ENCODE results near the gene PLEKHM1.

The PLEKHM1 gene

DNA sequence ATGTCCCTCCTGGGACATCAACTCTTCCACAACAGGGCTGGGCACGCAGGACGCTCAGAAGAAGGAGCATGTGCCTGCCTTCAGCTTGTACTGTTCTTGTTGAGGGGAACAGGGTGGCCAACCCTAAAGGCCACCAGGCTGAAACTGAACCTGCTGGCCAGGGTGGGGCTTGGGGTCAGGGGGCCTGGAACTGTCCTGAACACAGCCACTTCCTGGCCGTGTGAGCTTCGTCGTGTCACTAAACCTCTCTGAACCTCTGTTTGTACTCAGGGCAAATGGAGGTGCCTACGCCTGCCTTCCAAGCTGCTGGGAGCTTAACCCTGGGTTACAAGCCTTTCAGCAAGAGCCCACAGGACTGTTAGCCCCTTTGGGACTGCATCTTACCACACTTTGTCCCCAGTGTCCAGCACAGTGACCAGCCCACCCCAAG, 64.5 kb downstream of the PLEKHM1 start:
- no peaks in the 10 kb centered on the region for H3K27me3 ChIP-seq (replicated peaks in 2 of 5; ENCODE audit: control insufficient read depth in 4 of 5, insufficient read depth in 5 of 5, low read length in 4 of 5)
- peaks cover 0 to 15% (median 1%) of the 10 kb centered on the region in 4 experiments for H3K36me3 ChIP-seq (ENCODE audit: control insufficient read depth in 4 of 4, insufficient read depth in 4 of 4, low read length in 3 of 4)
- H3K9me3 ChIP-seq (ENCODE audit: control extremely low read depth in 1 of 5, control insufficient read depth in 4 of 5, insufficient read depth in 2 of 5, low read depth in 1 of 5, low read length in 4 of 5), result no peaks in the 10 kb centered on the region
- POLR2A ChIA-PET, result interaction anchor here (0.5 to 0.6 kb wide), 2 partner anchors 35 to 358 kb away, joined by 4 to 6 read pairs; partner anchors contain the start of gene CRHR1
- CTCF ChIA-PET, result interaction anchor here (0.7 to 7.8 kb wide), 8 partner anchors 8 to 43 kb away, joined by 3 to 123 read pairs (median 8); no protein-coding TSS in a partner anchor
- no peak for DNase-seq
- peak overlapping the region in 3 of 7 experiments; percentile 36 to 68 (median 53) for H3K4me3 ChIP-seq (ENCODE audit: control insufficient read depth in 1 of 7, extremely low read depth in 1 of 7, insufficient read depth in 4 of 7, low read depth in 2 of 7, low read length in 6 of 7)
- H3K27ac ChIP-seq (ENCODE audit: insufficient read depth in 1 of 2, low read depth in 1 of 2, low read length in 2 of 2, poor library complexity in 1 of 2, severe bottlenecking in 2 of 2), result no peak overlapping the region
- 60% methylated on average over 6 of the region's 6 CpGs for WGBS (ENCODE audit: insufficient coverage)
- peaks cover 4 to 71% (median 53%) of the 10 kb centered on the region in 4 experiments for H3K4me1 ChIP-seq (ENCODE audit: control extremely low read depth in 1 of 4, control insufficient read depth in 4 of 4, insufficient read depth in 4 of 4, low read length in 3 of 4)

DNA sequence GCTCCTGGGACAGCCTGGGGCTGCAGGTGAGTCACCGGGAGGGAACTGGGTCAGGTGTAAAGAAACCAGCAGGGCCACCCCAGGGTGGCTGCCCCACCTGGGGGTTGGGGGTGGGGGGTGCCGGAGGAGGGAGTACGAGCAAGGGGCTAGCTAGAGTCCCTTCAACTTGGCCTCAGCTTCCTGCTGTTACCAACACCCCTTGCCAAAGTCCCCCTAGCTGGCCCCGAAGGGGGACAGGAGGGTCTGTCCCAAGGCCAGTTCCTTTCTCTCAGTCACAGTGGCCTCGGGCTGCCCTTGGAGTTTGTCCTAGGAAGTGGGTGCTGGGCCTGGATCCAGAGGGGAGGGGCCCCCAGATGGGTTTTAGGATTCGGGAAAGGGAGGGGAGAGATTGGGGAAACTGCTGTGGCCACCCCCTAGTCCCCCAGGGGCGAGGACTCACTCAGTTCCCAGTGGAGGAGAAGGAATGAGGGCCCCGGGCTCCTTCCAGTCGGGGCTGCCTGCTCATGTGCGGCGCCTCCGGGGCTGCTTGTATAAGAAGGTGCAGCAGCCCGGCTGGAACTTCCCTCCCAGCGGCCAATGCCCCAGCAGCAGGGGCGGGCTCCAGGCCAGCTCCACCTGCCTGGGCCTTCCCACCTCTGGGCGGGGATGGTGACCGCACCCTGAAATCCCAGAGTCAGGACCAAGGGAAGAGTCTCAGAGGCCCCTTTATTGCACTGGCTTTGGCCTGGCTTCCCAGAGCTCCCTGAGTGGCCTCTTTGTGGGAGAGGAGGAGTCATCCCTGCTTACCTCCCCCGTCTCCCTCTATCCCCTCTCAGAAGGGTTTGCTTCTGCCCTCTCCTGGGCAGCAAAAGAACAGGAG, 65.2 kb downstream of the PLEKHM1 start:
- Histone ChIP-seq H3K27me3 (replicated peaks in 2 of 5; ENCODE audit: control insufficient read depth in 4 of 5, insufficient read depth in 5 of 5, low read length in 4 of 5) (no peaks in the 10 kb centered on the region), H3K27ac (ENCODE audit: insufficient read depth in 1 of 2, low read depth in 1 of 2, low read length in 2 of 2, poor library complexity in 1 of 2, severe bottlenecking in 2 of 2) (peak overlapping the region in 1 of 2 experiments; percentile 68), H3K4me1 (ENCODE audit: control extremely low read depth in 1 of 4, control insufficient read depth in 4 of 4, insufficient read depth in 4 of 4, low read length in 3 of 4) (peaks cover 4 to 64% (median 46%) of the 10 kb centered on the region in 4 experiments), H3K9me3 (ENCODE audit: control extremely low read depth in 1 of 5, control insufficient read depth in 4 of 5, insufficient read depth in 2 of 5, low read depth in 1 of 5, low read length in 4 of 5) (no peaks in the 10 kb centered on the region), H3K36me3 (ENCODE audit: control insufficient read depth in 4 of 4, insufficient read depth in 4 of 4, low read length in 3 of 4) (peaks cover 0 to 15% (median 1%) of the 10 kb centered on the region in 4 experiments), H3K4me3 (ENCODE audit: control insufficient read depth in 1 of 7, extremely low read depth in 1 of 7, insufficient read depth in 4 of 7, low read depth in 2 of 7, low read length in 6 of 7) (peak overlapping the region in 5 of 7 experiments; percentile 34 to 68 (median 53))
- POLR2A ChIA-PET, result no interaction called here
- CTCF ChIA-PET, result interaction anchor here (0.7 to 7.8 kb wide), 8 partner anchors 8 to 43 kb away, joined by 3 to 123 read pairs (median 8); no protein-coding TSS in a partner anchor
- 10% methylated on average over 15 of the region's 18 CpGs for WGBS (ENCODE audit: insufficient coverage)
- peak; percentile 57 to 71 (median 66) for DNase-seq

DNA sequence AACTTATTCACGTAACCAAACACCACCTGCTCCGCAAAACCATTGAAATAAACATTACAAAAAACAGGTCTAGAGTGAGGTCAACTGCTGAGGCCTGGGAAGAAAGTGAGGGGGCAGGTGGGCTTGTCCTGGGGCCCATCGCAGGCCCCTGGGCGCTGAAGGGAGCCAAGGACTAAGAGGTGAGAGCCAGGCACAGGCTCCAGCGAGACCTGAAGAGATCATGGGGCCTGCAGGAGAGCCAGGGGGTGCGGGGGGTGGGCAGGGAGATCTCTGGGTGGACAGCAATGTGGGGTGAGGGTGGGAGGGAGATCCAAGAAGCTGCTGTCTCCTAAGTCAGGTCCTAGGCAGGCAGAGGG, 65.8 kb downstream of the PLEKHM1 start:
- WGBS (ENCODE audit: insufficient coverage), result 100% methylated on average over 5 of the region's 6 CpGs
- no peaks in the 10 kb centered on the region for H3K9me3 ChIP-seq (ENCODE audit: control extremely low read depth in 1 of 5, control insufficient read depth in 4 of 5, insufficient read depth in 2 of 5, low read depth in 1 of 5, low read length in 4 of 5)
- ChIA-PET CTCF (interaction anchor here (2.9 to 7.8 kb wide), 4 partner anchors 12 to 28 kb away, joined by 8 to 123 read pairs (median 39); no protein-coding TSS in a partner anchor), POLR2A (no interaction called here)
- peaks cover 4 to 59% (median 41%) of the 10 kb centered on the region in 4 experiments for H3K4me1 ChIP-seq (ENCODE audit: control extremely low read depth in 1 of 4, control insufficient read depth in 4 of 4, insufficient read depth in 4 of 4, low read length in 3 of 4)
- H3K36me3 ChIP-seq (ENCODE audit: control insufficient read depth in 4 of 4, insufficient read depth in 4 of 4, low read length in 3 of 4), result peaks cover 0 to 15% (median 1%) of the 10 kb centered on the region in 4 experiments
- DNase-seq, result no peak
- H3K27me3 ChIP-seq (replicated peaks in 2 of 5; ENCODE audit: control insufficient read depth in 4 of 5, insufficient read depth in 5 of 5, low read length in 4 of 5), result no peaks in the 10 kb centered on the region
- H3K27ac ChIP-seq (ENCODE audit: insufficient read depth in 1 of 2, low read depth in 1 of 2, low read length in 2 of 2, poor library complexity in 1 of 2, severe bottlenecking in 2 of 2), result no peak overlapping the region
- peak overlapping the region in 1 of 7 experiments; percentile 68 for H3K4me3 ChIP-seq (ENCODE audit: control insufficient read depth in 1 of 7, extremely low read depth in 1 of 7, insufficient read depth in 4 of 7, low read depth in 2 of 7, low read length in 6 of 7)

DNA sequence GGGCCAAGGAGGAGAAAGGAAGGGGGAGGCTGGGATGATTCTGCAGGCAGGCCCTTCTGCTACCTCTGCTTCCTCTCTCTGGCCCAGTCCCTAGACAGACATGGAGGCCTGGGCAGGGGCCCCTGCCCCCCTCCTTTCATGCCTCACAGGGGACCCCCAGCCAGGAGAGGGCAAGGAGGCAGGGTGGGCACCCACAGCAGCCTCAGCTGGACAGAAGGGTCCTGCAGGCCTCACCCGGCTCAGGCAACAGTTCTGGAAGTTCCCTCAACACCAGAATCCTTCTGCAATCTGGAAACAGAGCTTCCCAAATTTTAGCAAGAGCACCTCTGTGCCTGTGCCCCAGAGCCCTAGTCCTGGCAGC, 66.6 kb downstream of the PLEKHM1 start:
- H3K4me3 ChIP-seq (ENCODE audit: control insufficient read depth in 1 of 7, extremely low read depth in 1 of 7, insufficient read depth in 4 of 7, low read depth in 2 of 7, low read length in 6 of 7), result no peak overlapping the region
- H3K27me3 ChIP-seq (replicated peaks in 2 of 5; ENCODE audit: control insufficient read depth in 4 of 5, insufficient read depth in 5 of 5, low read length in 4 of 5), result no peaks in the 10 kb centered on the region
- DNase-seq, result no peak
- peaks cover 0 to 15% (median 1%) of the 10 kb centered on the region in 4 experiments for H3K36me3 ChIP-seq (ENCODE audit: control insufficient read depth in 4 of 4, insufficient read depth in 4 of 4, low read length in 3 of 4)
- H3K27ac ChIP-seq (ENCODE audit: insufficient read depth in 1 of 2, low read depth in 1 of 2, low read length in 2 of 2, poor library complexity in 1 of 2, severe bottlenecking in 2 of 2), result no peak overlapping the region
- ChIA-PET CTCF (interaction anchor here (6.3 to 7.8 kb wide), 2 partner anchors 11 to 28 kb away, joined by 33 to 123 read pairs; no protein-coding TSS in a partner anchor), POLR2A (interaction anchor here (1.5 kb wide), 1 partner anchor 14 kb away, joined by 3 read pairs; no protein-coding TSS in a partner anchor)
- WGBS (ENCODE audit: insufficient coverage), result 100% methylated on average over 1 of the region's 1 CpG
- peaks cover 4 to 52% (median 33%) of the 10 kb centered on the region in 4 experiments for H3K4me1 ChIP-seq (ENCODE audit: control extremely low read depth in 1 of 4, control insufficient read depth in 4 of 4, insufficient read depth in 4 of 4, low read length in 3 of 4)
- H3K9me3 ChIP-seq (ENCODE audit: control extremely low read depth in 1 of 5, control insufficient read depth in 4 of 5, insufficient read depth in 2 of 5, low read depth in 1 of 5, low read length in 4 of 5), result no peaks in the 10 kb centered on the region

DNA sequence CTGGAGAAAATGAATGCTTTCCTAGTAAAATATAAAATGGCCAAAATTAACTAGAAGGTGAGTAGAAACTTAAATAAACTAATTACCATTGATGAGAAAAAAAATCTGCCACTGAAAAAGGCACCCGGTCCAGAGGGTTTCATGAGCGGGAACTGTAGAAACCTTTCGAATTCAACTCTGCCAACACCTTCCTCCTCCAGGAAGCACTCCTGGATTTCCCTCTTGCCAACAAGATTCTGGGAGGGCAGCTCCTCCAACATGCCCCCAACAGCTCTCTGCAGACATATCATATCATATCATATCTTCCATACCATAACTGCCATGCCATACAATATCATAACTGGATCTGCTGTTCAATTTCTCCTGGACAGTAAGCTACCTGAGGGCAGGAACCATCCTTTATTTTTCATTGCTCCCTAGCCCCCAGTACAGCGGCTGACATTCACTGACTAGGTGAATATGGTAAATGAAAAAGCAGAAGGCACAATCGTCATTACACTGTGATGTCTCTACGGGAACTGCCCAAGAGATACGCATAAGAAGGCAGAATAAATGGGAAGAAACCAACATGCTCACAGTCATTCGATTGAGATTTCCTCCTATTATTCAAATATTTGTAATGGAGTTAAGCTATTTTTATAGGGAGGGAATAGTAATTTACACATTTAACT, 67.1 kb downstream of the PLEKHM1 start:
- no peaks in the 10 kb centered on the region for H3K9me3 ChIP-seq (ENCODE audit: control extremely low read depth in 1 of 5, control insufficient read depth in 4 of 5, insufficient read depth in 2 of 5, low read depth in 1 of 5, low read length in 4 of 5)
- WGBS (ENCODE audit: insufficient coverage), result 100% methylated on average over 2 of the region's 8 CpGs
- H3K4me3 ChIP-seq (ENCODE audit: control insufficient read depth in 1 of 7, extremely low read depth in 1 of 7, insufficient read depth in 4 of 7, low read depth in 2 of 7, low read length in 6 of 7), result no peak overlapping the region
- H3K36me3 ChIP-seq (ENCODE audit: control insufficient read depth in 4 of 4, insufficient read depth in 4 of 4, low read length in 3 of 4), result peaks cover 0 to 19% (median 1%) of the 10 kb centered on the region in 4 experiments
- CTCF ChIA-PET, result interaction anchor here (6.3 to 7.8 kb wide), 2 partner anchors 10 to 27 kb away, joined by 33 to 123 read pairs; no protein-coding TSS in a partner anchor
- POLR2A ChIA-PET, result interaction anchor here (1.5 kb wide), 1 partner anchor 14 kb away, joined by 3 read pairs; no protein-coding TSS in a partner anchor
- DNase-seq, result no peak
- no peak overlapping the region for H3K27ac ChIP-seq (ENCODE audit: insufficient read depth in 1 of 2, low read depth in 1 of 2, low read length in 2 of 2, poor library complexity in 1 of 2, severe bottlenecking in 2 of 2)
- peaks cover 0 to 47% (median 28%) of the 10 kb centered on the region in 4 experiments for H3K4me1 ChIP-seq (ENCODE audit: control extremely low read depth in 1 of 4, control insufficient read depth in 4 of 4, insufficient read depth in 4 of 4, low read length in 3 of 4)
- no peaks in the 10 kb centered on the region for H3K27me3 ChIP-seq (replicated peaks in 2 of 5; ENCODE audit: control insufficient read depth in 4 of 5, insufficient read depth in 5 of 5, low read length in 4 of 5)

- no peak overlapping the region for H3K27ac ChIP-seq (ENCODE audit: insufficient read depth in 1 of 2, low read depth in 1 of 2, low read length in 2 of 2, poor library complexity in 1 of 2, severe bottlenecking in 2 of 2)
- POLR2A ChIA-PET, result no interaction called here
These were observed 75.3 kb downstream of the PLEKHM1 start for GRCh38 chr17:45414990-45415881.

More at GRCh38 chr17:45414990-45415881, 75.3 kb downstream of the PLEKHM1 start:
- no peaks in the 10 kb centered on the region for H3K9me3 ChIP-seq (ENCODE audit: control extremely low read depth in 1 of 5, control insufficient read depth in 4 of 5, insufficient read depth in 2 of 5, low read depth in 1 of 5, low read length in 4 of 5)
- H3K4me1 ChIP-seq (ENCODE audit: control extremely low read depth in 1 of 4, control insufficient read depth in 4 of 4, insufficient read depth in 4 of 4, low read length in 3 of 4), result peaks cover 2 to 49% (median 33%) of the 10 kb centered on the region in 4 experiments
- H3K27me3 ChIP-seq (replicated peaks in 2 of 5; ENCODE audit: control insufficient read depth in 4 of 5, insufficient read depth in 5 of 5, low read length in 4 of 5), result no peaks in the 10 kb centered on the region
- no peak for DNase-seq
- no peak overlapping the region for H3K4me3 ChIP-seq (ENCODE audit: control insufficient read depth in 1 of 7, extremely low read depth in 1 of 7, insufficient read depth in 4 of 7, low read depth in 2 of 7, low read length in 6 of 7)
- CTCF ChIA-PET, result interaction anchor here (3.7 kb wide), 1 partner anchor 11 kb away, joined by 33 read pairs; no protein-coding TSS in a partner anchor
- H3K36me3 ChIP-seq (ENCODE audit: control insufficient read depth in 4 of 4, insufficient read depth in 4 of 4, low read length in 3 of 4), result peaks cover 0 to 9% (median 0%) of the 10 kb centered on the region in 4 experiments
- WGBS (ENCODE audit: insufficient coverage), result 88% methylated on average over 10 of the region's 10 CpGs

Measured in common myeloid progenitor, CD34-positive (primary cell).